ENCODE measurements around the gene SNX9. TPM values are rescaled to one million over a fixed set of nuclear protein-coding genes. Genes with fewer than 3 reads are reported as not detected.

The SNX9 gene
- total RNA-seq, 1 experiment from 2014 or later: 31.3 TPM

DNA sequence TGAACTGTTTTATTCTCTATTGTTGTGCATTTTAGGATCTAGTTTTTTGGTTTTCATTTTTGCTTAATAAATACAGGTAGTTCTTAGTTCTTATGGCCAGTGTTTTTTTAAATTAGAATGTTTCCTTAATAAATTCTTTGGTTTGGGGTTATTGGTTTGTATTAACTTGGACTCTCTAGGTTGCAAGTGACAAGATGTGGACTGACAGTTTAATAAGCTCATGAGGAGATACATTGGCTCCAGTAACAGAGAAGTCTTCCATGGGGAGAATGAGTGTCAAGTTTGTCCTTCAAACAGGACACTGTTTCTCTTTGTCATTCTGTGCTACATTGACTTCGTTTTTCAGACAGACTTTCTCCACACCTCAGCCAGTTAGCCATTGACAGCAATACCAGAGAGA, 39.7 kb downstream of the SNX9 start:
- Histone ChIP-seq H3K23me2 (ENCODE audit: insufficient read length, low read depth, low read length, poor library complexity, severe bottlenecking) (no peaks in the 10 kb centered on the region), H3K79me2 (ENCODE audit: insufficient read depth, low read length) (peaks cover 21% of the 10 kb centered on the region; the same call in 1 of the 2 replicates), H2BK15ac (ENCODE audit: low read depth, low read length) (no peak overlapping the region), H2AFZ (ENCODE audit: low read length) (no peak overlapping the region), H4K5ac (ENCODE audit: insufficient read length, low read depth, low read length) (no peak overlapping the region), H4K8ac (replicated peaks; ENCODE audit: insufficient read length, low read depth, low read length) (no peak overlapping the region), H3K4ac (ENCODE audit: low read depth, low read length) (no peak overlapping the region), H3K4me2 (ENCODE audit: insufficient read depth, insufficient read length, low read length) (no peak overlapping the region), H3K9ac (ENCODE audit: extremely low read depth, insufficient read length, low read length) (no peak overlapping the region), H3K9me3 (ENCODE audit: control insufficient read depth, low read depth, low read length) (no peaks in the 10 kb centered on the region), H2BK12ac (ENCODE audit: insufficient read length, low read depth, low read length) (no peak overlapping the region), H3K79me1 (ENCODE audit: insufficient read depth, low read depth, low read length, poor library complexity, severe bottlenecking) (peaks cover 6% of the 10 kb centered on the region), H2AK5ac (ENCODE audit: insufficient read length, low read length) (no peak overlapping the region), H3K4me1 (ENCODE audit: insufficient read depth, low read length) (peaks cover 3% of the 10 kb centered on the region; the same call in 1 of the 2 replicates), H3T11ph (ENCODE audit: low read length) (no peak overlapping the region), H3K18ac (ENCODE audit: insufficient read length, low read depth, low read length) (no peak overlapping the region), H4K20me1 (ENCODE audit: control insufficient read depth, insufficient read depth, insufficient read length) (no peaks in the 10 kb centered on the region), H3K27me3 (ENCODE audit: insufficient read depth, low read length) (no peaks in the 10 kb centered on the region), H2BK20ac (ENCODE audit: low read depth, low read length, poor library complexity, severe bottlenecking) (no peak overlapping the region), H3K14ac (ENCODE audit: insufficient read depth, low read length) (no peak overlapping the region), H3K23ac (ENCODE audit: insufficient read length, low read depth, low read length) (no peak overlapping the region), H3K56ac (ENCODE audit: insufficient read length, low read depth, low read length) (no peak overlapping the region), H2BK5ac (ENCODE audit: insufficient read length, low read length) (no peak overlapping the region), H4K91ac (ENCODE audit: insufficient read length, low read depth, low read length) (no peak overlapping the region), H2BK120ac (ENCODE audit: low read depth, low read length, poor library complexity, severe bottlenecking) (no peak overlapping the region), H3K27ac (ENCODE audit: insufficient read length, low read depth, low read length) (no peak overlapping the region)
- H3K27ac Mint-ChIP-seq: no peak overlapping the region
- no peaks in the 10 kb centered on the region for H3K27me3 Mint-ChIP-seq (ENCODE audit: low read depth)
- H3K36me3 Mint-ChIP-seq (ENCODE audit: insufficient read depth in 1 of 3, low read depth in 3 of 3): peaks cover 0 to 8% (median 8%) of the 10 kb centered on the region in 3 experiments; a peak in 3 of 7 replicates
- H3K9me3 Mint-ChIP-seq: no peaks in the 10 kb centered on the region
- TF ChIP-seq, protein P1, sequence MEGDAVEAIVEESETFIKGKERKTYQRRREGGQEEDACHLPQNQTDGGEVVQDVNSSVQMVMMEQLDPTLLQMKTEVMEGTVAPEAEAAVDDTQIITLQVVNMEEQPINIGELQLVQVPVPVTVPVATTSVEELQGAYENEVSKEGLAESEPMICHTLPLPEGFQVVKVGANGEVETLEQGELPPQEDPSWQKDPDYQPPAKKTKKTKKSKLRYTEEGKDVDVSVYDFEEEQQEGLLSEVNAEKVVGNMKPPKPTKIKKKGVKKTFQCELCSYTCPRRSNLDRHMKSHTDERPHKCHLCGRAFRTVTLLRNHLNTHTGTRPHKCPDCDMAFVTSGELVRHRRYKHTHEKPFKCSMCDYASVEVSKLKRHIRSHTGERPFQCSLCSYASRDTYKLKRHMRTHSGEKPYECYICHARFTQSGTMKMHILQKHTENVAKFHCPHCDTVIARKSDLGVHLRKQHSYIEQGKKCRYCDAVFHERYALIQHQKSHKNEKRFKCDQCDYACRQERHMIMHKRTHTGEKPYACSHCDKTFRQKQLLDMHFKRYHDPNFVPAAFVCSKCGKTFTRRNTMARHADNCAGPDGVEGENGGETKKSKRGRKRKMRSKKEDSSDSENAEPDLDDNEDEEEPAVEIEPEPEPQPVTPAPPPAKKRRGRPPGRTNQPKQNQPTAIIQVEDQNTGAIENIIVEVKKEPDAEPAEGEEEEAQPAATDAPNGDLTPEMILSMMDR (conservative IDR thresholded peaks at IDR 0.05): no peak
- H3K4me3 Mint-ChIP-seq: no peak overlapping the region
- H3K4me1 Mint-ChIP-seq: peaks cover 31 to 47% of the 10 kb centered on the region in 2 experiments
- WGBS (ENCODE audit: extremely low coverage, insufficient read length, low lambda C conversion rate): no CpG with 5 or more reads among the region's 1 CpG
- DNase-seq: no peak

Data from H9 (cell line).